T-helper 17 cell (primary cell): Measurements from ENCODE around the gene MEX3B. TPM values are rescaled to one million over a fixed set of nuclear protein-coding genes. Genes with fewer than 3 reads are reported as not detected.
"Not testable (repeated sequence)": the region's sequence is repeated elsewhere in the genome, so short reads cannot be mapped to it uniquely, and the experiment has no call there.

Source experiments
- ATAC-seq: fragments of 150-1000 bp; cut with Tn5 transposase; 2 replicates; pipeline ENCODE4 v1.10.0; 2021; ENCODE audit warnings: mild to moderate bottlenecking, moderate library complexity
- DNase-seq, 3 donors: peaks; one replicate each; pipeline versions ENCODE4 v3.0.0 to v3.0.0-alpha.2; 2020 to 2021
- H3K9me3 ChIP-seq: one replicate; pipeline ENCODE4 v1.7.0; 2013; ENCODE audit warnings: low read length, mild to moderate bottlenecking; ENCODE audit not compliant: control insufficient read depth, poor library complexity, severe bottlenecking
- H3K27ac Mint-ChIP-seq: one replicate; pipeline ENCODE4 v1.8.0; 2022; ENCODE audit warnings: mild to moderate bottlenecking, moderate library complexity, mixed read lengths
- H3K27me3 Mint-ChIP-seq: one replicate; pipeline ENCODE4 v1.8.0; 2022; ENCODE audit warnings: mixed read lengths
- H3K36me3 Mint-ChIP-seq: one replicate; pipeline ENCODE4 v1.8.0; 2022; ENCODE audit warnings: low read depth, mixed read lengths
- H3K4me1 Mint-ChIP-seq: one replicate; pipeline ENCODE4 v1.8.0; 2022; ENCODE audit warnings: mild to moderate bottlenecking, mixed read lengths
- H3K4me3 Mint-ChIP-seq: one replicate; pipeline ENCODE4 v1.8.0; 2022; ENCODE audit warnings: mild to moderate bottlenecking, moderate library complexity, mixed read lengths
- total RNA-seq, 4 donors: library from RNA in 2 of 4; stranded (reverse) in 2 of 4; gene quantifications; one replicate each; pipeline ENCODE4 v1.2.3 and lab custom pipeline; 2022 to 2026

Gene MEX3B
- total RNA-seq, 2 donors from 2014 or later, result 0.87 to 1.4 TPM

DNA sequence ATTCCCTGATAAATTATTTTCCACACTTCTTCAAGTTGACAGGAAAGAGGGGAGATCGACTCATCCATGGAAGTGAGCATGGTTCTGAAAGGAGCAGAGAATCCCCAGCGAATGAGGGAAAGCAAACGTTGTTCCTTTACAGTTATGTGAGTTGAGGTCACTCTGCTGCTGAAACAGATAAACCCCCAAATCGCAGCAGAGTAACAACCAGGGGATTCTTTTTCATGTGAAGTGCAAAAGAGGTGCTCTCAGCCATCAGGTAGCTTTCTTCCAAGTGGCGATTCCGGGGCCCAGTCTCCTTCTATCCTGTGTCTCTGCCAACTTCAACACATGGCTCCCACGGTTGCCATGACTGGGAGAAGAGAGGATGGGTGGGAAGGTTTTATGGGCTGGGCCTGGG lies 28.2 kb downstream of the MEX3B start:
- no peak overlapping the region for H3K4me3 Mint-ChIP-seq
- peaks cover 79% of the 10 kb centered on the region for H3K27me3 Mint-ChIP-seq
- peaks cover 4% of the 10 kb centered on the region for H3K4me1 Mint-ChIP-seq
- ATAC-seq (no peak), DNase-seq (no peak)
- peaks cover 5% of the 10 kb centered on the region for H3K36me3 Mint-ChIP-seq
- no peaks in the 10 kb centered on the region for H3K9me3 ChIP-seq
- H3K27ac Mint-ChIP-seq, result no peak overlapping the region

- Mint-ChIP-seq H3K4me3 (no peak overlapping the region), H3K27ac (no peak overlapping the region), H3K27me3 (peaks cover 73% of the 10 kb centered on the region), H3K4me1 (peaks cover 7% of the 10 kb centered on the region), H3K36me3 (peaks cover 5% of the 10 kb centered on the region)
- H3K9me3 ChIP-seq, result no peaks in the 10 kb centered on the region
- DNase-seq (no peak), ATAC-seq (no peak)
Measured at GRCh38 chr15:82014989-82015388, 30.8 kb downstream of the MEX3B start.

DNA sequence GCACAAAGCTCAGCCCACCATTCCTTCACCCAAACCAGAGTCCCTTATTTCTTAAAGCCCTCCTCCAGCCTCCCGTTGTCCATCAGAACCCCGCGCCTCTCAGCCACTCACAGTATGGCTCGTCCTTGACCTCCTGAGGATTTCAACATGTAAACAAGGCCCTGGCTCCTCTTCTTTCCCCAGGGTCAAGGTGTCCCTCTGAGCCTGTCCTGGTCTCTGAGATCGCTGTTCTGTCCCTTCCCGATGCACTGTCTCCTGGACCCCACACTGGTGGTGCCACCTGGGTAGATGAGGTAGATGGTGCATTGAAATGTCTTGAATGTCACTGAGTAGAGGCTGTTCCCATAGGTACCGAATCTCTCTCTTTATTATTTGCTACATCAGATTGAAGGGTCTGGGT lies 32.9 kb downstream of the MEX3B start:
- no peak overlapping the region for H3K4me3 Mint-ChIP-seq
- H3K27me3 Mint-ChIP-seq, result peaks cover 78% of the 10 kb centered on the region
- peaks cover 9% of the 10 kb centered on the region for H3K4me1 Mint-ChIP-seq
- H3K9me3 ChIP-seq, result no peaks in the 10 kb centered on the region
- no peak for ATAC-seq
- peaks cover 5% of the 10 kb centered on the region for H3K36me3 Mint-ChIP-seq
- no peak overlapping the region for H3K27ac Mint-ChIP-seq
- DNase-seq, result no peak

DNA sequence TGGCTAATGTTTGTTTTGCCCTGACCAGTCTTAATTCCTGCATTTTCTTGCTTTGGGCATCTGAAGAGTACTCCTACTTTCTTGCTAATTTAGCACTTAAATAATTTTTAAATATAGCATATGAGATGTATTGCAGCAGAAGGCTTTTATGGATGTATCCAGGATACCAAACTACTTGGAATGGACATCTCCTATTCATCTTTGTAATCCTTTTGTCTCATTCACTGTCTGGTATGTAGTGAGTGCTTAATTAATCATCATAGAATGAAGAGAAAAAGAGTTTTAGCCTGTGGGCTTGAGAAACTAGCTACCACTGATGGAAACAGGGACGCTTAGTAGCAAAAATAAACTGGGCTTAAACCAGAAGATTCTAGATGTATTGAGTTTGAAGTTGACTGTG lies 40.6 kb downstream of the MEX3B start:
- H3K4me1 Mint-ChIP-seq, result peaks cover 2% of the 10 kb centered on the region
- no peak overlapping the region for H3K4me3 Mint-ChIP-seq
- ATAC-seq (no peak), DNase-seq (no peak)
- H3K9me3 ChIP-seq, result no peaks in the 10 kb centered on the region
- H3K36me3 Mint-ChIP-seq, result peaks cover 5% of the 10 kb centered on the region
- no peak overlapping the region for H3K27ac Mint-ChIP-seq
- H3K27me3 Mint-ChIP-seq, result peaks cover 32% of the 10 kb centered on the region

DNA sequence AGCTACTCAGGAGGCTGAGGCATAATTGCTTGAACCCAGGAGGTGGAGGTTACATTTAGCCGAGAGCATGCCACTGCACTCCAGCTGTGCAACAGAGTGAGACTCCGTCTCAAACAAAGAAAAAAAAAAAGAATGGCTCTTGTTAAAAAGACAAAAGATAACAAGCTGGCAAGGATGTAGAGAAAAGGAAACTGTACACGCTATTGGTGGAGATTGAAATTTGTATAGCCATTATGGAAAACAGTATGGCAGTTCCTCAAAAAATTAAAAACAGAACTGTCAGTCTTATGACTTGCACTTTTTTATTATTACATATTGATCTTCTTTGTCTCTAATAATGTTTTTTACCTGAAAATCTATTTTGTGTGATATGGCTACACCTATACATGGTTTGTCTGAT lies 41.9 kb downstream of the MEX3B start:
- ATAC-seq (no peak), DNase-seq (no peak)
- no peak overlapping the region for H3K27ac Mint-ChIP-seq
- H3K4me1 Mint-ChIP-seq, result no peaks in the 10 kb centered on the region
- H3K27me3 Mint-ChIP-seq, result peaks cover 19% of the 10 kb centered on the region
- H3K9me3 ChIP-seq, result no peaks in the 10 kb centered on the region
- H3K36me3 Mint-ChIP-seq, result peaks cover 5% of the 10 kb centered on the region
- no peak overlapping the region for H3K4me3 Mint-ChIP-seq

DNA sequence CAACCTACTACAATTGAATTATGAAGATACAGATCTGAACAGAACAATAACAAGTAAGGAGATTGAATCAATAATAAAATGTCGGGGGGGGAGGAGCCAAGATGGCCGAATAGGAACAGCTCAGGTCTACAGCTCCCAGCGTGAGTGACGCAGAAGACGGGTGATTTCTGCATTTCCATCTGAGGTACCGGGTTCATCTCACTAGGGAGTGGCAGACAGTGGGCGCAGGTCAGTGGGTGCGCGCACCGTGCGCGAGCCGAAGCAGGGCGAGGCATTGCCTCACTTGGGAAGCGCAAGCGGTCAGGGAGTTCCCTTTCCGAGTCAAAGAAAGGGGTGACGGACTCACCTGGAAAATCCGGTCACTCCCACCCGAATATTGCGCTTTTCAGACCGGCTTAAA lies 50.7 kb downstream of the MEX3B start:
- not testable (repeated sequence) for H3K27me3 Mint-ChIP-seq, H3K9me3 ChIP-seq, H3K4me1 Mint-ChIP-seq, H3K36me3 Mint-ChIP-seq, ATAC-seq, DNase-seq, H3K27ac Mint-ChIP-seq, H3K4me3 Mint-ChIP-seq

GRCh38 chr15:81992523-81992922 lies 53.3 kb downstream of the MEX3B start:
- ATAC-seq, result no peak
- Mint-ChIP-seq H3K27ac (no peak overlapping the region), H3K4me3 (no peak overlapping the region), H3K27me3 (no peaks in the 10 kb centered on the region), H3K4me1 (no peaks in the 10 kb centered on the region), H3K36me3 (no peaks in the 10 kb centered on the region)
- H3K9me3 ChIP-seq, result peaks cover 7% of the 10 kb centered on the region
- no peak for DNase-seq

Other genes with a start within 250 kb of the MEX3B start
- 10 to 100 TPM in 1 of 2 donors, 1 to 10 TPM in 1; 9.2 to 10.4 TPM for gene EFL1, start 216.7 kb upstream of the MEX3B start, total RNA-seq
- gene SAXO2, start 216.8 kb upstream of the MEX3B start, total RNA-seq, result under 1 TPM in 1 of 2 donors, not detected in 1; 0.68 TPM